ENCODE results near the gene MYH3. TPM values are rescaled to one million over a fixed set of nuclear protein-coding genes. Genes with fewer than 3 reads are reported as not detected.

The MYH3 gene
- total and polyA plus RNA-seq, 10 of the 15 experiments (the other 5 are each of a cell fraction or from before 2014, with no cell fraction given): 0.14 to 1.4 (median 0.71) TPM

- CTCF ChIA-PET: interaction anchor here (1.7 kb wide), 1 partner anchor 9 kb away, joined by 19 read pairs; no protein-coding TSS in a partner anchor
- Histone ChIP-seq H3K27me3 (replicated peaks in 1 of 2; ENCODE audit: control insufficient read depth in 2 of 2, insufficient read depth in 2 of 2, low read length in 1 of 2) (no peaks in the 10 kb centered on the region), H4K20me1 (ENCODE audit: control insufficient read depth, insufficient read depth) (no peaks in the 10 kb centered on the region), H3K36me3 (ENCODE audit: control insufficient read depth in 2 of 2, insufficient read depth in 2 of 2, low read length in 1 of 2) (no peaks in the 10 kb centered on the region), H3K4me1 (ENCODE audit: control insufficient read depth, insufficient read depth, low read length) (no peaks in the 10 kb centered on the region), H2AFZ (ENCODE audit: control insufficient read depth, low read depth, low read length) (no peak overlapping the region), H3K9ac (ENCODE audit: control insufficient read depth, insufficient read depth, low read length) (no peak overlapping the region), H3K79me2 (ENCODE audit: control insufficient read depth, insufficient read depth, low read length) (no peaks in the 10 kb centered on the region), H3K4me3 (no peak overlapping the region), H3K4me2 (ENCODE audit: control insufficient read depth, insufficient read depth) (no peak overlapping the region), H3K27ac (ENCODE audit: control insufficient read depth, insufficient read depth) (no peak overlapping the region), H3K9me3 (replicated peaks; ENCODE audit: control insufficient read depth, insufficient read depth, low read length) (no peaks in the 10 kb centered on the region)
- WGBS (ENCODE audit: insufficient coverage, insufficient replicate concordance, low lambda C conversion rate, missing lambda C conversion rate): 19% methylated on average over 5 of the region's 5 CpGs
- no peak for ATAC-seq
- intact Hi-C loops (cut with micrococcal nuclease; ENCODE audit: unreplicated experiment): no loop called here
- in situ Hi-C loops (cut with MboI): no loop called here
- SMC1A ChIA-PET (ENCODE audit: uncharacterized antibody, unreplicated experiment): no interaction called here
- POLR2A ChIA-PET: no interaction called here
- FAIRE-seq: no peak
- RAD21 ChIA-PET (ENCODE audit: unreplicated experiment): no interaction called here
- no TSS peak for BruUV-seq (replicated peaks)
- DNase-seq (ENCODE audit: low read depth, low spot score): no peak
- TF ChIP-seq, protein P1, sequence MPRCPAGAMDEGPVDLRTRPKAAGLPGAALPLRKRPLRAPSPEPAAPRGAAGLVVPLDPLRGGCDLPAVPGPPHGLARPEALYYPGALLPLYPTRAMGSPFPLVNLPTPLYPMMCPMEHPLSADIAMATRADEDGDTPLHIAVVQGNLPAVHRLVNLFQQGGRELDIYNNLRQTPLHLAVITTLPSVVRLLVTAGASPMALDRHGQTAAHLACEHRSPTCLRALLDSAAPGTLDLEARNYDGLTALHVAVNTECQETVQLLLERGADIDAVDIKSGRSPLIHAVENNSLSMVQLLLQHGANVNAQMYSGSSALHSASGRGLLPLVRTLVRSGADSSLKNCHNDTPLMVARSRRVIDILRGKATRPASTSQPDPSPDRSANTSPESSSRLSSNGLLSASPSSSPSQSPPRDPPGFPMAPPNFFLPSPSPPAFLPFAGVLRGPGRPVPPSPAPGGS (IDR thresholded peaks at IDR 0.05; ENCODE audit: borderline replicate concordance, insufficient read depth, low read depth, low read length, poor library complexity, severe bottlenecking): no peak
- no peak for TF ChIP-seq E2F8 (IDR thresholded peaks at IDR 0.05; ENCODE audit: low read depth, partially characterized antibody)
Measured at GRCh38 chr17:10608244-10608643, 48.9 kb downstream of the MYH3 start.

- SMC1A ChIA-PET (ENCODE audit: uncharacterized antibody, unreplicated experiment): no interaction called here
- in situ Hi-C loops (cut with MboI) (no loop called here), intact Hi-C loops (cut with micrococcal nuclease; ENCODE audit: unreplicated experiment) (no loop called here)
- no peak overlapping the region for H3K27ac ChIP-seq (ENCODE audit: control insufficient read depth, insufficient read depth)
- no peak for ATAC-seq
- no peak overlapping the region for H2AFZ ChIP-seq (ENCODE audit: control insufficient read depth, low read depth, low read length)
- 41% methylated on average over 3 of the region's 3 CpGs for WGBS (ENCODE audit: insufficient coverage, insufficient replicate concordance, low lambda C conversion rate, missing lambda C conversion rate)
- no peak overlapping the region for H3K4me3 ChIP-seq
- H3K79me2 ChIP-seq (ENCODE audit: control insufficient read depth, insufficient read depth, low read length): no peaks in the 10 kb centered on the region
- CTCF ChIA-PET: no interaction called here
- no peaks in the 10 kb centered on the region for H3K9me3 ChIP-seq (replicated peaks; ENCODE audit: control insufficient read depth, insufficient read depth, low read length)
- no peaks in the 10 kb centered on the region for H3K27me3 ChIP-seq (replicated peaks in 1 of 2; ENCODE audit: control insufficient read depth in 2 of 2, insufficient read depth in 2 of 2, low read length in 1 of 2)
- no peaks in the 10 kb centered on the region for H3K4me1 ChIP-seq (ENCODE audit: control insufficient read depth, insufficient read depth, low read length)
- no peak for DNase-seq (ENCODE audit: low read depth, low spot score)
- FAIRE-seq: no peak
- H3K4me2 ChIP-seq (ENCODE audit: control insufficient read depth, insufficient read depth): no peak overlapping the region
- BruUV-seq (replicated peaks): no TSS peak
- POLR2A ChIA-PET: no interaction called here
- H3K9ac ChIP-seq (ENCODE audit: control insufficient read depth, insufficient read depth, low read length): no peak overlapping the region
- RAD21 ChIA-PET (ENCODE audit: unreplicated experiment): no interaction called here
- H3K36me3 ChIP-seq (ENCODE audit: control insufficient read depth in 2 of 2, insufficient read depth in 2 of 2, low read length in 1 of 2): no peaks in the 10 kb centered on the region
- H4K20me1 ChIP-seq (ENCODE audit: control insufficient read depth, insufficient read depth): no peaks in the 10 kb centered on the region
- TF ChIP-seq, protein P2, sequence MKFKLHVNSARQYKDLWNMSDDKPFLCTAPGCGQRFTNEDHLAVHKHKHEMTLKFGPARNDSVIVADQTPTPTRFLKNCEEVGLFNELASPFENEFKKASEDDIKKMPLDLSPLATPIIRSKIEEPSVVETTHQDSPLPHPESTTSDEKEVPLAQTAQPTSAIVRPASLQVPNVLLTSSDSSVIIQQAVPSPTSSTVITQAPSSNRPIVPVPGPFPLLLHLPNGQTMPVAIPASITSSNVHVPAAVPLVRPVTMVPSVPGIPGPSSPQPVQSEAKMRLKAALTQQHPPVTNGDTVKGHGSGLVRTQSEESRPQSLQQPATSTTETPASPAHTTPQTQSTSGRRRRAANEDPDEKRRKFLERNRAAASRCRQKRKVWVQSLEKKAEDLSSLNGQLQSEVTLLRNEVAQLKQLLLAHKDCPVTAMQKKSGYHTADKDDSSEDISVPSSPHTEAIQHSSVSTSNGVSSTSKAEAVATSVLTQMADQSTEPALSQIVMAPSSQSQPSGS (IDR thresholded peaks at IDR 0.05; ENCODE audit: low read length): no peak
- no peak for TF ChIP-seq RB1 (IDR thresholded peaks at IDR 0.05; ENCODE audit: borderline replicate concordance)
- no peak for TF ChIP-seq POU2F2 (IDR thresholded peaks at IDR 0.05; ENCODE audit: borderline replicate concordance, low read depth, low read length)
- no peak for TF ChIP-seq ZBED1 (IDR thresholded peaks at IDR 0.05; ENCODE audit: borderline replicate concordance)
- TF ChIP-seq ZNF217 (IDR thresholded peaks at IDR 0.05): no peak
- no peak for TF ChIP-seq ZSCAN29 (IDR thresholded peaks at IDR 0.05)
- TF ChIP-seq TCF7 (IDR thresholded peaks at IDR 0.05; ENCODE audit: borderline replicate concordance): no peak
- TF ChIP-seq YY1 (IDR thresholded peaks at IDR 0.05; ENCODE audit: low read depth, low read length): no peak
- TF ChIP-seq HCFC1 (IDR thresholded peaks at IDR 0.05; ENCODE audit: low read length): no peak
- no peak for TF ChIP-seq FOS (IDR thresholded peaks at IDR 0.05; ENCODE audit: borderline replicate concordance, extremely low read depth, insufficient read length)
- TF ChIP-seq CBFB (IDR thresholded peaks at IDR 0.05; ENCODE audit: low read depth): no peak
- no peak for TF ChIP-seq POLR2A (IDR thresholded peaks at IDR 0.05; ENCODE audit: low read depth, low read length)
- no peak for TF ChIP-seq MYC (IDR thresholded peaks at IDR 0.05; ENCODE audit: insufficient read depth, insufficient read length, insufficient replicate concordance, low read length, severe bottlenecking)
Measured at GRCh38 chr17:10606110-10606509, 51.0 kb downstream of the MYH3 start.

All from GM12878 (cell line).